ENCODE data around the gene POGLUT2.

POGLUT2 gene

DNA sequence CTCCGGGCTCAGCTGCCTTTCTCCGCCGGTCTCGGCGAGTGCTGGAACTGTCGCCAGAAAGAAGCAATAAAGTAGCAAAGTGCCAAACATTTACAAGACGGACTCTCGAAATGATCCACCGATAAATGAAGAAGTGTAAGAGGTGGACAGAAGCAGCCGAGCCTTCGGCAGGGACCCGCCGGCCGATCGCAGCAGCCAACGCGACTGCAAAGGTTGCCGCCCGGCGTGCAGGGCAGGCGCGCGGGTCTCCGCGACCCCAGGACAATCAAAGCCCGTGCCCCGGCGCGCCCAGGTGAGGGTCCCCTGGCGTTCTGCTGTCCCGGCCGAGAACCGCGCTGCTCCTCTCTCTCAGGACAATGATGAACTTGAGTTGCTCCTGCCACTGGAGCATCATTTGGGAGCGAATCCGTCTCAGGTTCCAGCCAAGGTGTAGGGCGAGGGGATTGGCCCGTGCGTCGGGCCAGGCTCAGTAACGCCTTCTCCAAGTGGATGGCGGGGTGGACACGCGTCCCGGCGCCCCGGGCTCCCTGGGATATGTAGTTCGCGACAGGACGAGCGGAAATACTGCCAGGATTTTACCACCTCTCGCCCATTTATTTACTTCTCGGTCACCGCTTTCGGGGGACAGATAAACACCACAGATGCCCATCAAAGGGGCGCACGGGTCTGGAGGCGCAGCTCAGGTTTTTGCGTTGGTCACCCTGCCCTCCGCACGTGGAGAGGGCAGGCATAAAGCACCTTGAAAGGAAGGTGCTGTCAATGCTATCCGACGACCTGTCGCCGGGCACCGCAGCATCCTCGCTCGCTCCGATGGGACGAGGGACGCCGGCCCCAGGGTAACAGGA lies at the start of gene POGLUT2, which contains the start of gene BIVM:
TSS of gene POGLUT2 (minus strand) at position 396 of the 845 bp plus-strand sequence. CDS start at position 90, 306 bp downstream.
TSS of gene BIVM (plus strand) at position 539 of the 845 bp plus-strand sequence. CDS start 8,149 bp downstream, outside the sequence.
- peak; percentile 76 for DNase-seq

DNA sequence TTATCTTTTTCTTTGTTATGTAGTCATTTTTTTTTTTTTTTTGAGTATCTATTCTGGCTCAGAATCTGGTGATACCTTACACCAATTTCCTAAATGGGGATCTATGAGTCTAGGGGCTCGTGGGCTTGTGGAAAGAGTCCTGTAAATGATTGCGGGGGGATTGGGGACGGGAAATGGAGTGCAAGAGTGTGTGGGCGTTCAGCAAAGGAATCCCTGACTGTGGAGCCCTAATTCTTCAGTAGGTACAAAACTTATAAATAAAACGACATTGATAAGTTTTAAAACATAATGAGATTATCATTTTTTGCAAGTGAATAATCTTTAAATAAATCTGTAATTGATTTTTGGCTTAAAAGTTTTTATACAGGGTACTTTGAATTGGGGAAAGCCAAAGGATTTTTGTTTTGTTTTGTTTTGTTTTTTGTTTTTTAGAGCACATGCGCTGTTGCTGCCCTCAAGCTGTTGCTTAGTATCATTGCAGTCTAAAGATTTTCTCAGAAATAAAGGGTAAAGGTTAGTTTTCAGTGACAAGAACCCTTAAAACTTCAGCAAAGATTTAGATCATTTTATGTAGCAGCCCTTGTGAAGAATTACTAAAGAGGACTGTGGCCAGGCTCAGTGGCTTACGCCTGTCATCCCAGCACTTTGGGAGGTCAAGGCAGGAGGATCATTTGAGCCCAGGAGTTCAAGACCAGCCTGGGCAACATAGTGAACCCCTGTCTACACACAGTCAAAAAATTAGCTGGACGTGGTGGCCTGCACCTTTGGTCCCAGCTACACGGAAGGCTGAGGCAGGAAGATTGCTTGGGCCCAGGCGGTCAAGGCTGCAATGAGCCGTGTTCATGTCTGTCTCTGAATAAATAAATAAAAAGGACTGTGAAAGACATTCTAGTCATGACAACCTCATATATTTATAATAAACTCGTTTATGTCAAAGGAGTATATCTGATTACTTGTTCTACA lies 48.8 kb upstream of the POGLUT2 start:
- no peak for DNase-seq

DNA sequence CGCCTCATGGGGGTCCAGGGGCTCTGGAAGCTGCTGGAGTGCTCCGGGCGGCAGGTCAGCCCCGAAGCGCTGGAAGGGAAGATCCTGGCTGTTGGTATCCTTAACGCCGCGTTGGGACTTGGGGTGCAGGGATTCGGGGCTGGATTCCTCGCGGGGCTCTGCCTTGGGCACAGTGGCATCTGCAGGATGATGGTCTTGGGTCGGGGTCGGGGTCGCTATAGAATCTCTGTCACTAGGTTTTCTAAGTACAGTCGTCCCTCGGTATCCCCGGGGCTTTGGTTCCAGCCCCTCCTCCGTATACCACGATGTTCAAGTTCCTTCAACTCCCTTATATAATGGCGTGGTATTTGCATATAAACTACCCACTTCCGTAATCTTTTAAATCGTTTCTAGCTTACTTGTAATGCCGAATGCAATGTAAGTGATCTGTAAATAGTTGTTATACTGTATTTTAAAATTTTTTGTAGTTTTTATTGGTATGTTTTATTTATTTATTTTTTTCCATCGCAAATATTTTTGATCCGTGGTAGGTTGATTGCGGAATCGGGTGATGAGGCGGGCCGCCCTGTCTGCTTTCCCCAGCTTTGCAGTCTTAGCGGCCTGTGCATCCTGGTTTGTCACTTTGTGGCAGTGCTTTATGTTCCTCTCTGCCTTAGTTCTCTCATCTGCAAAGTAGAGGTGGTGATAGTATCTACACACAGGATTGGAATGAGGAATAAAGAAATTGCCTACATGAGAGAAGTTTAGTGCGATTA lies 47.7 kb upstream of the POGLUT2 start:
- DNase-seq: no peak

DNA sequence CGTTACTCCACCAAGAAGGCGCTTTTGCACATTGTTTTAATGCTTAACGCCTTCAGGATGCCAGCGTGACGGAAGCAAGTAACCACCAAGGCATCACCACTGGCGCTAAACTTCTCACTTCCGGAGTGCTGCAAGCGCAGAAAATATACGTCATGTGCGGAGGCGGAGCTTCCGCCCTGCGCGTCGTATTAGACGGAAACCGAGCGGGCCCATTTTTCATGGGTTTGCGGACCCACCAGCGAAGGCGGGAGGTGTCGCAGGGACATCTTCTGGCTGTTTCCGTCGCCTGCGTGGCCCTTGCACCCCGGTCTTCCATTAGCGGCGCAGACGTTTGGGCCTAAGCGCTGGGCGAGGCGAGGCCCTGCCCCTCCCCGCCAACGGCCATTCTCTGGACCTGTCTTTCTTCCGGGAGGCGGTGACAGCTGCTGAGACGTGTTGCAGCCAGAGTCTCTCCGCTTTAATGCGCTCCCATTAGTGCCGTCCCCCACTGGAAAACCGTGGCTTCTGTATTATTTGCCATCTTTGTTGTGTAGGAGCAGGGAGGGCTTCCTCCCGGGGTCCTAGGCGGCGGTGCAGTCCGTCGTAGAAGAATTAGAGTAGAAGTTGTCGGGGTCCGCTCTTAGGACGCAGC lies 47.0 kb upstream of the POGLUT2 start, which contains the start of gene ERCC5:
TSS of gene ERCC5 (plus strand) at position 403 of the 631 bp plus-strand sequence. CDS start 235 bp downstream, outside the sequence.
- peak; percentile 83 for DNase-seq

DNA sequence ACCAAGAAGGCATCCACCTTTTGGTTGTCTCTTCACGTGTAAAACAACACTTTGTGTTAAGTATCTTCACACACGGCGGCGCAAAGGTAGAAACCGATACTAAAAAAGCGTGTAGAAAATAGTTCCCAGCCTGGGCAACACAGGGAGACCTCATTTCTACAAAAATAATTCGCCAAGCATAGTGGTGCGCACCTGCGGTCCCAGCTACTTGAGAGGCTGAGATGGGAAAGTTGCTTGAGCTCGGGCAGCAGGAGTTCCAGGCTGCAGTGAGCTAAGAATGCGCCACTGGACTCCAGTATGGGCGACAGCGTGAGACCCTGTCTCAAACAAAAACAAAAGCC lies 46.5 kb upstream of the POGLUT2 start:
- no peak for DNase-seq

DNA sequence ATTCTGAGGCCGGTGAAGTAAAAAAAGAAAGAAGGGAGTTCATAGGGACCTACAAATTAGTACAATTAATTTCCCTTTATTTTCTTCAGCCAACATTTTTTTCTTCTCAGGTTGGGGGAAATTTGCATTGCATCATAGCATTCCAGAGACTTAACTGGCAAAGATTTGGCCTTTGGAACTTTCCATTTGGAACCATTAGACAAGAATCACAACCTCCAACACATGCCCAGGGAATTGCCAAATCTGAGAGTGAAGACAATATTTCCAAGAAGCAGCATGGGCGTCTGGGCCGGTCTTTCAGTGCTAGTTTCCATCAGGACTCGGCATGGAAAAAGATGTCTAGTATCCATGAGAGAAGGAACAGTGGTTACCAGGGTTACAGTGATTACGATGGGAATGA lies 40.7 kb upstream of the POGLUT2 start:
- no peak for DNase-seq

DNA sequence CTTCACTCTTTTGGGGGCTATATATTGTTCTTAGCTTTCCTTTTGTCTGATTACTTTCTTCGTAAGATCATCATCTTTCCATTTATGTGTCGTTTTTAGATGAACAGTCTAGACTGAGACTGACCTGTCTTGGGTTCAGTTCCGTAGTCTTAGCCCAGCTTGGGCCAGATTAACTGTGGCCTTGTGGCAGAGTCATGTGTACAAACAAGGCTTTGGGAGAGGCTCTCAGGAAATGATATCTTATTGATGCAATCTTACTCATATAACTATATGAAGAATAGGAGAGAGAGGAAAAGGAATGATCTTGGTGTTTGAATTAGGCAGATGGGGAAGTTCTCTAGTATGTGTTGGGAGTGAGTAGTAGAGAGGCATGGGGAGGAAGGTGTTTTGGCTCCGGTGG lies 40.2 kb upstream of the POGLUT2 start:
- DNase-seq: no peak

DNA sequence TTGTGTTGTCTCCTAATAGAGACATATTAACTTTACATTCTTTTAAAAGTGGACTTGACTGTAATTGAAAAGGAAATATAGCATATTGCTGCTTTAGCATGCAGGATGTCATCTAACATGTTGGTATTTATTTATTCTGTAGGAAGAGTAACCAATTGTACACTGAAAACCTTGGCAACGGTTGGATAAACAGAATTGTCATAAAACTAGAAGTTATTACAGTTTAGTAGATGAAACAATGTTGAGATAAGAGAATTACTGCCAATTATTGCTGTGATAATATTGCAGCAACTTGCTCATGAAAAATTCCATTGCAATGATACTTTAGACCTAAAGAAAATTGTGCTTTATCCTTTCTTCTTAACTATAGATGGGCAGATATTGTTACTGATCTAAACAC lies 39.5 kb upstream of the POGLUT2 start:
- DNase-seq: no peak

DNA sequence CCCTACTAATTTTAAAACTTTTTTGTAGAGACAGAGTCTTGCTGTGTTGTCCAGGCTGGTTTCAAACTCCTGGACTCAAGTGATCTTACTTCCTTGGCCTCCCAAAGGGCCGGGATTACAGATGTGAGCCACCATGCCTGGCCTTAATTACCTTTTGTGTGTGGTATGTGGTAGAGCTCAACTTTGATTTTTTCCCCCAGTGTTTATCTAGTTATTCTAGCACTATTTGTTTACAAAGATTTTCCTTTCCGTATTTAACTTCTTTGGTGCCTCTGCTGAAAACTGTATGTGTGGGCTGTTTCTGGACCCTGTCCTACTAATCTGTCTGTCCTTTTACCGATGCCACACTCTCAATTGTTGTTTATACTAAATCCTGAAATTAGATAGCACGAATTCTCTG lies 37.7 kb upstream of the POGLUT2 start:
- DNase-seq: no peak

DNA sequence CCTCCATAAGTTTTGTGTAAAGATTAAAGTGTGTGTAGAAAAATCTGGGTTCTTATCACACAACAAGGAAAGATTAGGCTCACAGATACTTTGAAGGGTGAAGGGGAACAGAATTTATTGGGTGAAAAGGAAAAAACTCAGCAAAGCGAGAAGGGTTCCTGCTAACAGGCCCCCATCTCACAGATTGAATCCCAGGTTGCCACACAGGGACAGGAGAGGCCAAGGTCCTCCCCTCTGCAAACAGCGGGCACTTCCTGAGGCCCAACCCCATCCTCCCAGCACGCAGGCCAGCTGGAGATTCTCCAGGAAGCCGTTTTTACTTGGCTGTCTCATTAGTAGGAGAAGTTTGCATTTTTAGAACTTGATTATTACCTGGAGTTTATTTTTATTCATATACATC lies 31.9 kb upstream of the POGLUT2 start:
- no peak for DNase-seq

DNA sequence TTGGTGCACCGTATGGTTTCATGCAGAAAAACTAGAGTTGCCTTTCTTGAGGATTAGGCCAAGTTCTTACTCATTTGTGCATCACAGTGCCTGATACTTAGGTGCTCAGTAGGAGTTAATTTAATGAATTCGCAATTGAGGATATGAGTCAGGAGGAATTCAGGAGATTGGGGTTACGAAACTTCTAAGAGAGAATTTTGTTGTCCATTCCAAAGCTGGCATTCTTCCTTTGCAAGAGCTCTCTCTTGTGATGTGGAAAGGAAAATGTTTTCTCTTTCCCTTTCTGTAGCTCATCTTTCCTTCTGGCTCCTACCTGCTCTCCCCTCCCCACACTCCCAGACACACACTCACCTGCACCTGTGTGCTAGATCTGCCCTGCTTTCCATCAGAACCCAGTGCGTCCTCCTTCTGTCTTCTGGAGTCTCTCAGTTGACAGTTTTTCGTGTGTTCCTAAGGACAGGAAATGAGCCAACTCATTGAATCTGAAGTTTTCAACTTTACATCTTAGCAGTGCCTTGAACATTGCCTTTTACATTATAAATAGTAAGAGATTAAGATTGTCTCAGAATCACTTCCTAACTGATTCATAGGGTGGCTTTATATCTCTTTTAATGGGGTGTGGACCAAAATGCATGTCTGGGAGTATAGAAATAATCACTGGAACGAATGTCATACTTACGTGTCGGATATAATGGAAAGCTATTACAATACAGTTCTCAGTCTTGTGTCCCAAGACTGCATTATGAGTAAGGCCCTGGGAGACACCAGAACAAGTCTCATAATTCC lies 27.3 kb upstream of the POGLUT2 start:
- no peak for DNase-seq

DNA sequence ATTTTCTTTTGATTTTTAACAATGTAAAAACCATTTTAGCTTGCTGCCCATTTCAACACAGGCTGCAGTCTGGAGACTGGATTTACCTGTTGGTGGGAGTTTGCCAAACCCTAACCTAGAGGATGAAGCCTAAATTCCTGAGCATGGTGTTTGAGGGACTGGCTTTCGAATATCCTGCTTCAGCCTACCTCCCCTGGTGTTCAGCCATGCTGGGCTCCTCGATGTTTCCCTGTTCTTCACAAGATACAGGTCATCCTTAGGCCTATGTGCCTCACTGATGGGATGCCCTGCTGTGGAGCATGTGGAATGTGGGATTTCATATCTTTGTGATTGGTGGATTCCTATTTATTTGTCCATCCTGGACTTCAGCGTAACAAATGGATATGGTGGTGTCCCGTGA lies 26.6 kb upstream of the POGLUT2 start:
- no peak for DNase-seq

DNA sequence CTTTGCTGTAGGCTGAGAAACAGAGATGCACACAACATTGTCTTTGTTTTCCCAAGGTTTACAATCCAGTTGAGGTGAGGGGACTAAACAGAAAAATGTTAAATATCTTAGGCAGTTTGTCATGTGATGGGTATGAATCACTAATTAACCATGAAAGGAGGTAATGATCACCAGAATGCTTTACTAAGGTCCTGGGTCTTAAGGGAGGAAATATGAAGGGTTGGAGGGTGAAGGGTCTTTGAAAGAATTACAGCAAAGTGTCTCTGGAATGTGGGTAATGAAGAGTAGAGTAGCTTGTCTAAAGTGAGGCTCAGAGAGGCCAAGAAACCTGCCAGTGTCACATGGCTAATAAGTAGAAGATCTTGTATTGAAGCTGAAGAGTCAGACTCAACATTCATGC lies 19.1 kb upstream of the POGLUT2 start:
- DNase-seq: no peak

DNA sequence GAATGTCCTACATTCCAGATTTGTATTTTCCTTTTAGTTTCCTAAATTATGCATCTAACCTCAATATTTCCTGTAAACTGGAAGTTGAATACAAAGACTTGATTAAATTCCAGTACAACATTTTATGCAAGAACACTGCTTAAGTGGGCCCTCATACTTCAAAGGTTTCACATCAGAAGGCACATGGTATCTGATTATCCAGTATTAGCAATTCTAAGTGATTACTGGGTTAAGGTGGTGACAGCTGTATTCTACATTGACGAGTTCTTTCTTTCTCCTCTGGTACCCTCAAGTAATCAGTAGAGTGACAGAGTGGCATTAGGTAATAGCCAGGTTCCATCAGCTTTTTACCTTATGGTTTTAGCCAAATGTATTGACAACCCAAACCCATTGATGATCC lies 18.5 kb upstream of the POGLUT2 start:
- no peak for DNase-seq

DNA sequence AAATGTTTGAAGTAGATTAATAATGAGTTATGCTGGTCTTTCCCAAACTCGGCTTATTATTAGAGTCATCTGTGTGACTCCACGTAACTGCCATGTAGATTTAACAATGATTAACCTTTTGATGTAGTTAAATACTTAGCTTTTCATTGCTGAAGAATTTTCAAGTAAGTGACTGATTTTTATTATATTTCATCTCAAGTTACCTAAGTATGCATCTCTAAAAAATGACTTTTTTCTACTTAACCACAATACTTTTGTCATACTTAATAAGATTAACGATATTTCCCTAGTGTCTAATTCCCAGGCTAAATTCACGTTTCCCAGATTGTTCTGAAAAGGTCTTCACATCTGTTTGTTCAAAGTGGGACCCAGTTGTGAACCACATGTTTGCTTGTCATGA lies 17.9 kb upstream of the POGLUT2 start:
- no peak for DNase-seq

DNA sequence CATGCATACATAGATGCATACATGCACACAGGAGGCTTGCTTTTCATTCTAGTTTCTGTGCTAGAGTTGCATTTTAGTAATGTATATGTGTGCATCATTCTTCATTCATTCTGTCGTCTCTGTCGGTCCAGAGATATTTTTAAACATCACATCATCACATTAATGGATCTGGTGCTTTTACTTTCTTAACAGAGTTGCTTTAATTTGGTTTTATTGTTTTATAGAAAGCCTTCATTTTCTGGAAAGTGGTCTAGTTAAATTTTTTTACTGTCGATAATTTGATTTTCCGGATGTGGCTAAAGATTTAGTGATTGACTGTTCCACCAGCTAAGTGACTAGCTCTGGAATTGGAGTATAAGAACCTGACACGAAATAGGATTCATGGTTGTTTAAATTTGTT lies 17.0 kb upstream of the POGLUT2 start:
- DNase-seq: no peak

DNA sequence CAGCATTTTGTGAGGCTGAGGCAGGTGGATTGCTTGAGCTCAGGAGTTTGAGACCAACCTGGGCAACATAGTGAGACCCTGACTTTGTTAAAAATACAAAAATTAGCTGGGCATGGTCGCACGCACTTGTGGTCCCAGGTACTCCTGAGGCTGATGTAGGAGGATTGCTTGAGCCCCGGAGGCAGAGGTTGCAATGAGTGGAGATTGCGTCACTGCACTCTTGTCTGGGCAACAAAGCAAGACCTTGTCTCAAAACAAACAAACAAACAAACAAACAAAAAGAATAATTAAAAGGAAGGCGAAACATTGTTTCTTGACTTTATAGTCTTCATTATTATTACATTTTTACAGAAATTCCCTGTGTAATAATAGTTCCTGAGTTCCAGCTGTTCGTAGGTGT lies 16.0 kb upstream of the POGLUT2 start:
- no peak for DNase-seq

DNA sequence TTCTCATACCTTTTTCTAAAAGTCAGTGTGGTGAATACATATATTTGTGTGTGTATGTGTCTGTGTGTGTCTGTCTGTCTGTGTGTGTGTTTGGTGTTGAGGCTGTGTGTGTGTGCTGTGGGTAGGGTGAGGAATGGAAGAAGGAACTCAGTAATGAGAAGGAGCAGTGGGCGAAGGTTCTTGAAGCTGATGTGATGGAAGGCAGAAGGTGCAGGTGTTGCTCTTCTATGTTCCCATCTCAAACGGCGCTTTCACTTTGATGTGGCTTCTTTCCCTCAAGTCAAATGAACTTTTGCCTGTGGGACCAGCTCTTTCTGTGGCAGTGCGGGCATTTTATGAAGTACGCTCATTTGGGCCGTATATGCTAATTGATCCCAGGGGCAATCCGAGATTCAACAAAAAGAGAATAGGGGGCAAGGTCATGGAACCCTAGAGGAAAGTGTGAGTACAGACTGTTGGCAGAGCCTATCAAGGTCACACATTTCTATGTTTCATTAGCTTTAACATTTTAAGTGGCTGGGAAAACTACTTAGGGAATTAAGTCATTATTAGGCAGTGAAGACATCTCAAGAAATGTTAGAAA lies 15.3 kb upstream of the POGLUT2 start:
- DNase-seq: no peak

DNA sequence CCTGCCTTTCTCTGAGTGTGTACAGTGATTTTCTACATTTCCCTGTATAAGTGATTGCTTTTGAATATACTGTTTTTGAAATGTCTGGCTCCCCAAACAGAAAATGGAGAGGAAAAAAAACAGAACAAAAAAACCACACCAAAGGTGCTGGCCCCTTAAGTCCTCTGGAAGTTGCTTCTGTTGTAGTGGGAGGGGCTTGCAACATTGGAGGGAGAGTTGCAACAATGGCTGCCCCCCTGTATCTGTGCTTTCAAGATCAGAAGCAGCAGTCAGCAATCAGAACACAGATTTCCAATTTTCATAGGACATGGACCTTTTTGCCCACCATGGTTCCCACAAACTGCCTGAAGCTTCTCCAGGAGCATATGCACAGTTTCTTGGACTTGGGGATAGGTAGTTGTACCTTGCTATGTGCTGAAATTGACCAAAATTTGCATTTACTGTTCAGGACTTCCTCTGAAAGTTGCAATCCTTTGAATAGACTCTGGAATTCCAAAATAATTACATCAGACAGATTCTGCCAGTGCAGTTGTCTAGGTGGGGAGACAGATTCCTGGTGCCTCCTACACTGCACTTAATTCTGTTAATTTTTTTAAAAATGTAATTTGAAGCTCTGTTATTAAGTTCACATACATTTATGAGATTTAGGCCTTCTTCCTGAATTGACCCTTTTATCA lies 14.0 kb upstream of the POGLUT2 start:
- no peak for DNase-seq

DNA sequence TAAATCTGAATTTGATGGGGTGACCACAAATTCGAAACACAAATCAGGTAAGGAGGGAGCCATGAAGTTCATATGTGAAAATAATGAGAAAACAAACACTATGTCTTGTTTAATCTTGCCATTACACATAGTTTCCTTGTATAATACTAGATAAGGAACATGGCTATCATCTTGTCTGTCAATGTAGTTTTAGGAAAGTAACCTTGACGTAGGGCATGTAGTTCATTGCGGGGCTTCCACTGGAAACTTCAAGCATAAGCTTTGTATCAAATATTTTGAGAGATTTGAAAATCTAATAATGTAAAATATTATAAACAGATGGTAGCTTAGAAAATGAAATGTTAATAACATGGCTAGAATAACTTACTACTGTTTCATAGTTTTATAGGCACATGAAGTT lies 8.9 kb upstream of the POGLUT2 start:
- DNase-seq: no peak

DNA sequence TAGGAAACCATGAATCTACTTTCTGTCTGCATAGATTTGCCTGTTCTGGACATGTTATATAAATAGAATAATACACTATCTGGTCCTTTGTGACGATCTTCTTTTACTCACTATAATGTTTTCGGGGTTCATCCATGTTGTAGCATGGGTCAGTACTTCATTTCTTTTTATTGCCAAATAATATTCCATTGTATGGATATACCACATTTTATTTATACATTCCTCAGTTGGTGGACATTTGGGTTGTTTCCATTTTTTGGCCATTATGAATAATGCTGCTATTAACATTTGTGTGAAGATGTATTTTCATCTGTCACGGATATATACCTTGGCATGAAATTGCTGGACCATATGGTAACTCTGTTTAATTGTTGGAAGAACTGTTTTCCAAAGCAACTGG lies 6.9 kb upstream of the POGLUT2 start:
- DNase-seq: no peak

All from NCI-H1105 (cell line).